ENCODE results near the gene C12orf75.
"Not testable (repeated sequence)": the region's sequence is repeated elsewhere in the genome, so short reads cannot be mapped to it uniquely, and the experiment has no call there.

Gene C12orf75

DNA sequence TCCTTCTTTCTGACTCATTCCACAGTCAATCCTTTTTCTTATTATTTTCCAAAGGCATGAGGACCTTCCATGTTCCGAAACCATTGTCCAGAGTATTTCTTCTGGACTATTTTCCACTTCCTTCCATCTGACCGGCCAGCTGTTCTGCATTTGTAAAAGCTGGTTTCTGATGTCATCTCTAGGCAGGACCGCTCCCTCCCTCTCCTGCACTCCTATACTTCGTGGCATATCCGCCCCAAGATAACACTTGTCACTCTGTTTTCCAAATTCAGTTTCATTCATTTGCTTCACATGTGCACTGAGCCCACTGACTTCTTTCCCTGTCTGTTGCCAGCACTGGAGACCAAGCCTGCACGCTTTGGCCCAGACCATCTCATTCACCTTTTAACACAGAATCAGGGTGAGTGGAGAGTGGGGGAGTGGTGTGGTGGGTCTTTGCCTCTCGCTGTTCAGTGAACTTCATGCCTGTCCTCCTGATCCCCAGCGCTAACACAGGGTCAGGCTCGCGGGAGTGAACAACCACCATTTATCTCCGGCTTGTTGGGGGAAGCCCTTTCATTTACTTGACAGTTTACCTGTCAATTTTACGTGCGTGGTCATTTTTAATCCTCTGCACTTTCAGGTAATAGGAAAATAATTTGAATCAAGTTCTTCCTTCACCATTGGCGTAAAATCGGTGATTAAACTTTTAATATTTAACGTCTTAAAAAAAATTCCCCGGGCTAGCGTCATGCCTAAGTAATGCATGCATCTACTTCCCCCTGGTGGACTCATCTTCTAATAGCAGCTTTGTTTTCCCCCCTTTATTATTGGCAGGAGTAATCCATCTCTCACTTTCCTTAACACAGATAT lies 52.5 kb downstream of the C12orf75 start:
- DNase-seq, result peak; percentile 9

DNA sequence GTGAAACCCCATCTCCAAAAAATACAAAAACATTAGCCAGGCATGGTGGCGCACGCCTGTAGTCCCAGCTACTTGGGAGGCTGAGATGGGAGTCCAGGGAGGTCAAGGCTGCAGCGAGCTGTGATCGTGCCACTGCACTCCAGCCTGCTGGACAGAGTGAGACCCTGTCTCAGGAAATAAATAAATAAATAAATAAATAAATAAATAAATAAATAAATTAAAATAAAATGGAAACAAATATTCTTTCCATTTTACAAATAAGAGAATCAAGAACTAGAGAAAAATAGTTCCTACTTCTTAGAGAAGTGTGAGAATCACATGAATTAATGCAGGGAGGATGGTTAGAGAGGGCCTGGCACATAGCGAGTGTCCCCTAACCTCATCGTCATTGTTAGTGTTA lies 53.7 kb downstream of the C12orf75 start:
- DNase-seq, result no peak

GRCh38 chr12:105384916-105385535 lies 54.5 kb downstream of the C12orf75 start:
- DNase-seq, result no peak

DNA sequence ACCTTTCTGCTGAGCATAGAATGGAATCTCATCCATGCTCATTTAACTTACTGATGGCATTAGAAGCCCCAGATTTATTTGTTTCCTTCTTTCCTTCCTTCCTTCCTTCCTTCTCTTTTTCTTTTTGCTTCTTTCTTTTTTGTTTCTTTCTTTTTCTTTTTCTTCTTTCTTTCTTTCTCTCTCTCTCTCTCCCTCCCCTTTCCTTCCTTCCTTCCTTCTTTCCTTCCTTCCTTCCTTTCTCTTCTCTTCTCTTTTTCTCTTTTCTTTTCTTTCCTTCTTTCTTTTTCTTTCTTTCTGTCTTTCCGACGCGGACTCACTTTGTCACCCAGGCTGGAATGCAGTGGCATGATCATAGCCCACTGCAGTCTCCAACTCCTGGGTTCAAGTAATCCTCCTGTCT lies 55.9 kb downstream of the C12orf75 start:
- no peak for DNase-seq

DNA sequence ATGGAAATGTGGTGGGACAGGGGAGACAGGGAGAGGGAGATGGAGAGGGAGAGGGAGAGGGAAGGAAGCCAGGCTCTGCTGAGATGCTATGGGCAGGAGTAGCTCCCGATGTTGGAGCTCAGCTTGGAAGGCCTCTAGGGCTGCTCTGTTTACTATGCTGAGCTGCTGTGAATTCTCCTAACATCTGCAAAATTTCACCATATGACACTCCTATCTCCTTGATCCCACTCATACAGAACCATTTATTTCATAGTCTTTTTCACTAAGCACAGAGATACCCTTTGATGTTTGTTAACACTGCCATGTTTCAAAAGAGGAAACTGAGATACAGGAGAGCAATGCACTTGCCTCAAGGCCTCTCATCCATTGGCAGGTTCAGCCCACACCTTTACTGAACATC lies 60.7 kb downstream of the C12orf75 start:
- no peak for DNase-seq

DNA sequence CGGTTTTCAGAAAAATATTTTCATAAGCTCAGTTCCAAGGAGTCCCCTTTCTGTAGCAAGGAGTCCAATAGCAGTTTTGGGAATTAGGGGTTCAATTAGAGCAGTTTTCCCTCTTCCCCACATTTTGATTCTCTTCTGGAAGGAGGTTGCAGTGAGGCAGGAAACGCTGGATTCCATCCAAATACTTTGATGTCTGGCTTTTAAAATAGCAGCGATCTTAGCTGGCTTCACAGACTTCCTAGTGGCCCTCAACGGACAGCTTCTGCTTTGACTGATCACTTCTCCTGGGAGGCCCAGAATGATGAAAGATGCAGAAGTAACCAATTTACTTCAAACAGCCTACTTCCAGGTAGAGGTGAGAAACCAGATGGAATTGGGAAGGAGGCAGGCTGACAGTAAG lies 63.1 kb downstream of the C12orf75 start:
- no peak for DNase-seq

DNA sequence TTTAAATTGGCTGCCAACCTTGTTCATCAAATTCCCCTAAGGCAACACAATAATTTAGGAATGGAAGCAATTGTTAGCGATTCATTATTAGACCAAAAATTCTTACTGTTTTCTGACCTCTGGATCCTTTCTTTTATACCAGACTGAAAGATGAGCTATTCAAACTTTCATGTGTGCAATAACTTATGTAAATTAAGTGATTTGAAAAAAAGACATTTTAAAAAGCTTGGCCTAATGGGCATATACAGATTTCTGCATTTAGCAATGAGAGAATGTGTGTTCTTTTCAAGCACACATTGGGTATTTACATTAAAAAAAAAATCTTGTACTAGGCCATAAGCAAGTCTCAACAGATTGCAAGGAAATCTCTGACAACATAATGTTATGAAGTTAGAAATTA lies 65.5 kb downstream of the C12orf75 start:
- DNase-seq, result no peak

GRCh38 chr12:105396983-105397382 lies 66.5 kb downstream of the C12orf75 start:
- DNase-seq, result no peak

GRCh38 chr12:105398930-105399329 lies 68.4 kb downstream of the C12orf75 start:
- DNase-seq, result no peak

GRCh38 chr12:105399428-105400081 lies 69.1 kb downstream of the C12orf75 start:
- DNase-seq, result no peak

GRCh38 chr12:105400227-105400626 lies 69.7 kb downstream of the C12orf75 start:
- no peak for DNase-seq

DNA sequence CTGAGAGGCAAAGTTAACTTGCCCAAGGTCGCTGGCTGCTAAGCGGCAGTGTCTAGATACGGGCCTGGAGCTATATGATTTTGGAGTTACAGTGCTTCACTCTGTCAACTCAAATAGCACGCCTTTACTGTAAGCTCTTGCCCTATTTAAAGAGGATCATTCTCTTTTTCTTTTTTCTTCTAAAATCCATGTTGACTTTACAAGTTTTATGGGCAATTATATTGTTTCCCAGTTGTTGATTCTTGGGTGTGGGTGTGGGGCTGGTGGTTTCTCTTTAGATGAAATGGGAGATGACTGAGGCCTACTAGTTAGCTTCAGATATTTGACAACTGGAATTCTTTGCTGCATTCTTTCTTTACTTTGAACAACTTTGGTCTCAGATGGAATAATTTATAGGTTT lies 70.7 kb downstream of the C12orf75 start:
- DNase-seq, result no peak

DNA sequence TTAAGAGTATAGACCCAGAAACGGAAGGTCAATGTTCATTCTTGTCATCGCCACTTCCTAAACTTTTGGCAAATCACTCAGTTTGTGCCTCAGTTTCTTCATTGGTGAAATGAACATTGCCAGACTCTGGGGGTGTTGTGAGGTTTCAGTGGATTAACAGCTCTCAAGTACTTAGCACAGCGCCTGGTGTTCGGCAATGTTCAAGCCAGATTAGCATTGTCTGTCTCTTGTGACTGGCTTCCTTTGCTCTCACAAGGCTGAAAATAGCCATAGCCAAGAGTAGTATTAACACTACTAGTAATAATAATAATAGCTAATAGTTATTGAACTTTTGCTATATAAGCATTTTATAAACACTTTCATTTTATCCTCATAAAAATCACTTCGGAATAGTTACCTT lies 71.9 kb downstream of the C12orf75 start:
- no peak for DNase-seq

GRCh38 chr12:105403095-105403494 lies 72.6 kb downstream of the C12orf75 start:
- DNase-seq, result no peak

DNA sequence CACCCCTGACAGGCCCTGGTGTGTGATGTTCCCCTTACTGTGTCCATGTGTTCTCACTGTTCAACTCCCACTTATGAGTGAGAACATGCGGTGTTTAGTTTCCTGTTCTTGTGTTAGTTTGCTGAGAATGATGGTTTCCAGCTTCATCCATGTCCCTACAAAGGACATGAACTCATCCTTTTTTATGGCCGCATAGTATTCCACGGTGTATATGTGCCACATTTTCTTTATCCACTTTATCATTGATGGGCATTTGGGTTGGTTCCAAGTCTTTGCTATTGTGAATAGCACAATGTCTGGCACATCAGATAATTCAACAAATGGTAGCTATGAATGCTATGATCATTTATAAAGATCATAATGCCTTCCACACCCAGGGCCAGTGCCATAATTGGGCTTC lies 73.6 kb downstream of the C12orf75 start:
- not testable (repeated sequence) for DNase-seq

DNA sequence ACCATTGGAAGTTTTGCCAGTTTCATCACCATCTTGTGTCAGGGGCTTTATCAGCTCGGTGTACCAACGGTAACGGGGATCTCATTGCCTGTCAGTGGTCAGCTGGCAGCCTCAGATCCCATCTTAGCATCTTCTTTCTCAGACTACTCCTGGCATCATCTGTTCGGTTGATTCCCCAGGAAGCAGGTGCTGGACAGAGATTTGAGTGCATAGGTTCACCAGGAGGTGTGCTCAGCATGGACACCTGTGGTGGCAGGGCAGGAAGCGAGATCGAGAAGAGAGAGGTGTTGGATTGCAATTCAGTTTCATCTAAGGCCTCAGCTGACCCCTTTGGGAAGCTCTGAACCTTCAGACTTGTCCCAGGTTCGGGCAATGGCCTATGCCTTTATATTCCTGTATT lies 76.0 kb downstream of the C12orf75 start:
- no peak for DNase-seq

- no peak for DNase-seq
Measured at GRCh38 chr12:105409279-105409678, 78.8 kb downstream of the C12orf75 start.

DNA sequence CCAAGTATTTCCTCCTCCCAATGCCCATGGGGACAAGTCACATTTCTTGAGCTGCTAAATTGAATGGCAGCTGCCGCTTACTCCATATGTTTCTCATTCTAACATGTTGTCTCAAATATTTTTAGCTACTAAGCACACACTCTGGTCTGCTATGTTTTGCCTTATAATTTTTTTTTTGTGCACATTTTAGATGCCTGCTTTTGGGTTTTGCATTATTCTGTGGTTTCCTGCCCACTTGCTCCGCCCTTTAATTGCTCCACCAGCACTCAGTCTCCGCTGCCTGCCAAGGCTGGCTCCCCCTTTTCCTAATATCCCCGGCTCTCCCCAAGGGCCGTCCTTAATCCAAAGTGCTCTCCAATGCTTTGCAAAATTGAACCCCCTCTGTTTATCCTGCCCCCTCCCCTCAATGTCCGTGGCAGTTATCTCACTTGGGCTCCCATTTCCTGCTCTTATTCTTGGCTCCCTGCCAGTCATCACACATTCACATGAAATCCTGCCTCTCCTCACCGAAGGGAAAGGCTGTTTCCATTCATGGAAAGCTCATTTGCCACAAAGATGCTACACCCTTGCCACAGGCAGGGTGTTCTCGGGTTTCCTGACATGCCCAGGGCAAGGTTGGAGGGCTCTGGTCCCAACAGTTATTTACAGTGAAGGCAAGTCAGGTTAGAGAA lies 79.4 kb downstream of the C12orf75 start:
- DNase-seq, result no peak

- DNase-seq, result no peak
Measured at GRCh38 chr12:105413911-105414487, 83.5 kb downstream of the C12orf75 start.

DNA sequence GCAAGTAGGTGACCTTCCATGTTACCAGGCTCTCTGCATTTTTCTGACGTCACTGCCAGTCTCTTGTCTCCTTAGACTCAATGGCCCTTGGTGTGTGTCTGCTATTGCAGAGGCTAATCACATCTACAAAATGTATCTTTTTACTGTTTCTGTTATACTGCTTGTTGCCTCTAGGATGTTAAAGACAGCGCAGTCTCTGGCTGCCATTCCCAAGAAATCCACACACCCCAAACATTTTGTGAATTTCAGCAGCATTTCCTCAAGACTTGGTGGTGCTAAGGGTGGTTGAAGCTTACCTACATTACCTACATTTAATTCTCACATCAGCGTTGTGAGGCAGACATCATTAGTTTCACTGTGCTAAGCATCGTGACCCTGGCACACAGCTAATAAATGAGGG lies 87.2 kb downstream of the C12orf75 start:
- no peak for DNase-seq

DNA sequence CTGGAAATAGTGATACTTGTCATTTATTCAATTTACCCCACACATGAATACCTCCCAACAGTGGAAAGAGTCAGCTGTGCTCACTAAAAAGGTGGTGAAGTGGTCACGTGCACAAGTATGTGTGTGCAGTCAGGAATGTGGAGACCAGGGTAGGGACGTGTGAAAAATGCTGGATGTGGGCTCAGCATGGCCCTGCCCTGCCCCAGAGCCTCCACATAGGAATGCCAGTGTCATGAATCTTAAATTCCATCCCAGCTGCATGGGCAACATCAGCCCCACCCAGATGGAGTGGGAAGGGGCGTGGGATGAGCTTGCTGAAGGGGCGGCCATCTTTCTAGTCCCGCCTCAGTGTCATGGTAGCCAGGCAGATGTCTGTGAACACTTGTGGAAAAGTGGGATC lies 87.7 kb downstream of the C12orf75 start:
- DNase-seq, result no peak

- DNase-seq, result no peak
Measured at GRCh38 chr12:105418821-105419291, 88.4 kb downstream of the C12orf75 start.

DNA sequence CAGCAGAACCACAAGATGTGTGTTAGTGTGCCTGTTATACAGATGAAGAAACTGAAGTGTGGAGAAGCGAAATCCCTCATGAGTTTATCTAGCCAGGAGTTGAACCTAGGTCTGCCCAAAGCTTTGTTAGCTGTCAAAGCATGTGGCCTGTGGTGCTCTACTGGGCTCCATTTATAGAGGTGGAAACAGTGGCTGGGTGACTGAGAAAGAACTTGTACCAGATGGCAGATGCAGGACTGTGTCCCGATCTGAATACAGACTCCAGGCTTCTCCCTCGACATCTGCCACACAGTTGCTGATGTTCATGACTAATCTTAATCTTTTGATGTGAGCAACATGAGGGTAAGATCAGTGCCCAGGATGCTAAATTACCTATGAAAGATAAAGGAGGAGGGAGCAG lies 89.1 kb downstream of the C12orf75 start:
- no peak for DNase-seq

Measured in effector CD4-positive, alpha-beta T cell (primary cell).